GM18951 (cell line): ENCODE data around the gene C9orf152.
"Not testable (repeated sequence)": the region's sequence is repeated elsewhere in the genome, so short reads cannot be mapped to it uniquely, and the experiment has no call there.

Source experiments
- POLR2A ChIP-seq: IDR thresholded peaks from 4 replicates; pipeline ENCODE4 v1.6.1; 2011; ENCODE audit warnings: mild to moderate bottlenecking; ENCODE audit not compliant: insufficient read length, insufficient read depth; ENCODE audit errors: extremely low read depth
- in situ Hi-C: fragments of 300-500 bp; cut with MboI; formaldehyde crosslinking; loops from one replicate; pipeline ENCODE4 v1.12.0; 2022; ENCODE audit warnings: low sequenced_read_pairs, mixed read lengths, inconsistent platforms; ENCODE audit not compliant: unreplicated experiment

Gene C9orf152

GRCh38 chr9:110241858-110242321 is 33.9 kb upstream of the C9orf152 start:
- no peak for TF ChIP-seq POLR2A
- in situ Hi-C loops = no loop called here

- no peak for TF ChIP-seq POLR2A
- in situ Hi-C loops = no loop called here
Observed at GRCh38 chr9:110241260-110241857, 33.4 kb upstream of the C9orf152 start.

GRCh38 chr9:110240198-110240597 is 32.2 kb upstream of the C9orf152 start:
- in situ Hi-C loops = no loop called here
- TF ChIP-seq POLR2A = no peak

DNA sequence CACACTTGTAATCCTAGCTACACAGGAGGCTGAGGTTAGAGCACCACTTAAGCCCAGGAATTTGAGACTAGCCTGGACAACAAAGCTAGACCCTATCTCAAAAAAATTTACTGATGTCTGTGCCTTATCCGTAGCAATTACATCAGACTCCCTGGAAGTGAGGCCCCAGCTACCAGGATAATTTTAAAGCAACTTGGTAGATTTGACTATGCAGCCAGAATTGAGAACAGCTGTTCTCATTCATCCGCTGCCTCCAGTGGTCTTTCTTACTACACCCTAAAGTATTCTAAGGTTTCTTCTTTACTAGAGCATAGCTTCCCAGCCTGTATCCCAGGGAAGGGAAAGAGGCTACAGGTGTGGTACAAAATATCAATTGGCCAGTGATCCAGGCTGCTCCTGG is 20.4 kb upstream of the C9orf152 start:
- no peak for TF ChIP-seq POLR2A
- in situ Hi-C loops = no loop called here

GRCh38 chr9:110224583-110224982 is 16.6 kb upstream of the C9orf152 start:
- TF ChIP-seq POLR2A = no peak
- in situ Hi-C loops = no loop called here

GRCh38 chr9:110220809-110221208 is 12.8 kb upstream of the C9orf152 start:
- no peak for TF ChIP-seq POLR2A
- in situ Hi-C loops = no loop called here

DNA sequence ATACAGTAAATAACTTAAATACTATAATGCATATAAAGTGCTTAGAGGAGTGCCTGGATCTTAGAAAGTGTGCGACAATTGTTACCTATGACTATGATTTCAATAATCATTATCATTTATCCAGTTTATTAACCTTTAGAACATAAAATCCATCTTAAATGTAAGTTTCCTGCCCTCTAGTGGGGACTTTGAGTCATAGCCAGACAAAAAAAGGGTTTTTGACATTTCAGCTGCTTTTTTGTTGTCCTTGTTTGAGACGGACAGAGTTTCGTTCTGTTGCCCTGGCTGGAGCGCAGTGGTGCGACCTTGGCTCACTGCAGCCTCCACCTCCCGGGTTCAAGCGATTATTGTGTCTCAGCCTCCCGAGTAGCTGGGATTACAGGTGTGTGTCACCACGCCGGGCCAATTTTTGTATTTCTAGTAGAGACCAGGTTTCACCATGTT is 9.7 kb upstream of the C9orf152 start:
- TF ChIP-seq POLR2A = no peak
- in situ Hi-C loops = no loop called here

DNA sequence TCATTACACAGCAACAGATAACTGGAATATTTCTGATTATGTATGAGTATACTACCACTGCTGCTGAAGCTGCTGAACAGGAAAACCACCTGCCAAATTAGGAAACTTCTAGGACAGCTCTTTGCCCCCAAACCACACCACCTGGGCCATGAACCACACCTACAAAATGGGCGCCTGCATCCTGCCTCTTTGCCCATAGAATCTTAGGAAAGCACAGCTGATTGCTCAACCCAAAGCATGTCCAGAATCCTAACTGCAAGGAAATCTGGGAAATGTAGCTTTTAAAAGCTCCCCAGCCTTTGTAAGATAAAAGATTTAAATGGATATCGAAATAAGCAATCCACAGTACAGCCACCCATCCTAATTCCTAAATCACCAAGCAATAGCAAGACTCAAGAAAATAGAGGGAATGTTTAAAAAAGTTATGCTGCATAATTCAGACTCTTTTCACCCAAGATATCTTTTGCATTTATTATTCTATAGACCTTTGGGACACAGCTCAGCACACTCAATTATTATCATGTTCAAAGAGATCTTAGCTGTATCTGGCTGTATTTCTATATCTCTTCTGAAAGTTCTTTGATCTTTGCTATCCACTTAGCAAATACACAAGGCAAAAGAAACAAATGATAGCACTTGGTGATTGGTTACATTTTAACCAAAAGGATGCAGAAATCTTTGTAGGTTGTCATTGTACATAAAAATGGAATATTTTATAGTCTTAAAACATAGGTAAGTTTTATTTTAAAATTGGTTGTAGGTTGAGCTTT is 6.8 kb upstream of the C9orf152 start:
- in situ Hi-C loops = no loop called here
- no peak for TF ChIP-seq POLR2A

DNA sequence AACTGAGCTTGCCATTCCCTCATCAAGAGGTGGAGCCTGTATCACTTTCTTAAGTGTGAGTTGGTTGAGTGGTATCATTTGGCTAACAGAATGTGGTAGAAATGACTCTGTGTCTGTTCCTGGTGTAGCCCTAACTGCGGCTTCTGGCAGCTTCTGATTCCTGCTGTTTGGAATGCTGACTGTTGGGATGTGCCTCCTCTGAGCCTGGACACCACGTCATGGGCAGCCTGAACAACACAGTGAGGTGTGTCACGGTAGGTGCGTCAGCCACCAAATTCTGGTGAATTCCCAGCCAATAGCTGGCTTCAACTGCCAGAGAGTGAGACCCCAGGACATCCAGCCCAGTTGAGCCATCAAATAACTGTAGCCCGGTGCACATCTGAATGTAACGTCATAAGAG is 6.1 kb upstream of the C9orf152 start:
- in situ Hi-C loops = no loop called here
- TF ChIP-seq POLR2A = no peak

DNA sequence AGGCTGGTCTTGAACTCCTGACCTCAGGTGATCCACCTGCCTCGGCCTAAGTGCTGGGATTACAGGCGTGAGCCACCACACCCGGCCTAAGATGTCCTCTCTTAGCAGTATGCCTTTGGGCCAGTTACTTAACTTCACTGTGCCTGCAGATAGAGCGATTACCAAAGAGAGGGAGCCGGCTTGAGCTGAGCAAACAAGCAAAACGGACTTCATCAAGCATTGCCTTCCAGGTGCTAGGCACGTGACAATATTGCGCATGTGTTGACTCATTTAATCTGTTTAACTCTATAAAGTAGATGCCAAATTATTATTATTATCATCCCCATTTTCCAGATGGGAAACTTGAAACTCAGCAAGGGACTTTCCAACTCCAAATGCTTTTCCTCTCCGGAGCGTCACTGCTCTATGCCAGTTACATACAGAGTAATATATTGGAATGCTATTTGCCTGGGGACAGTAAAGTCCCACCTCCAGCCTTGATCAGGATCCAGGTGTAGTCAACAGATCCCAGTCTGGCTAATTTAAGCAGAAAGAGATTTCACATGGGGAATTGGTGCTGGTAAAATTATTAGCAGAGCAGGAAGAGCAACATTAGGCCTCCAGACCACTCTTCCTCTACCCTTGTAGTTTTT is 5.6 kb upstream of the C9orf152 start:
- in situ Hi-C loops = no loop called here
- no peak for TF ChIP-seq POLR2A

- no peak for TF ChIP-seq POLR2A
- in situ Hi-C loops = no loop called here
Observed at GRCh38 chr9:110207071-110207641, 803 bp downstream of the C9orf152 start.

GRCh38 chr9:110206389-110206788 is 1.6 kb downstream of the C9orf152 start:
- in situ Hi-C loops = no loop called here
- no peak for TF ChIP-seq POLR2A

DNA sequence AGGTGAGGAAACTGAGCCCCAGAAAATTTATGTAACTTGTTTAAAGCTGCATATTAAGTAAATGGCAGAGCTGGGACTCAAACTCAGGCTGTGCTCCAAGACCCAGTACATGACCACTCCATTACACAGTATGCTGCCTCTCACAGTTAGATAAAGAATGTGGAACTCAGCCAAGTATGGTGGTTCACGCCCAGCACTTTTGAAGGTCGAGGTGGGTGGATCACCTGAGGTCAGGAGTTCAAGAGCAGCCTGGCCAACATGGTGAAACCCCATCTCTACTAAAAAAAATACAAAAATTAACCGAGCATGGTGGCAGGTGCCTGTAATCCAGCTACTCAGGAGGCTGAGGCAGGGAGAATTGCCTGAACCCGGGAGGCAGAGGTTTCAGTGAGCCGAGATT is 2.3 kb downstream of the C9orf152 start:
- in situ Hi-C loops = not testable (repeated sequence)
